OCI-LY3 (cell line): ENCODE measurements around the gene NRP2.
A peak's percentile ranks its signal among the peaks of the same experiment; 100 is the strongest.

Source experiments
- H2AFZ ChIP-seq: fragments of 200-600, 300-600 bp; shearing (Covaris generic); 2 replicates; pipeline ENCODE4 v1.6.0; 2014; ENCODE audit warnings: antibody characterized with exemption, low read depth, low read length
- H3K27ac ChIP-seq: fragments of 200-600, 300-600 bp; sonication (generic); 2 replicates; pipeline ENCODE4 v1.5.1; 2014; ENCODE audit warnings: mild to moderate bottlenecking, low read length, moderate library complexity, mixed read lengths
- H3K27me3 ChIP-seq: fragments of 200-600, 300-600 bp; sonication (generic); 2 replicates; pipeline ENCODE4 v1.6.1; 2014; ENCODE audit warnings: low read depth, low read length, mixed read lengths
- H3K36me3 ChIP-seq: fragments of 200-600, 300-600 bp; sonication (generic); replicated peaks from 2 replicates; pipeline ENCODE3; 2014; ENCODE audit warnings: low read depth, low read length, mixed read lengths
- H3K4me1 ChIP-seq: fragments of 300-600, 200-600 bp; sonication (generic); 2 replicates; pipeline ENCODE4 v1.6.1; 2014; ENCODE audit warnings: low read length, mixed read lengths
- H3K4me2 ChIP-seq: fragments of 200-600, 300-600 bp; sonication (generic); 2 replicates; pipeline ENCODE4 v1.6.1; 2014; ENCODE audit warnings: low read length, mixed read lengths
- H3K4me3 ChIP-seq: fragments of 300-600, 200-600 bp; sonication (generic); 2 replicates; pipeline ENCODE4 v1.5.1; 2014; ENCODE audit warnings: antibody characterized with exemption, mild to moderate bottlenecking, low read length, moderate library complexity
- H3K79me2 ChIP-seq: fragments of 300-600, 200-600 bp; shearing (Covaris generic); 2 replicates; pipeline ENCODE4 v1.6.1; 2014; ENCODE audit warnings: mild to moderate bottlenecking, low read length, mixed read lengths
- H3K9ac ChIP-seq: fragments of 300-600, 200-600 bp; shearing (Covaris generic); 2 replicates; pipeline ENCODE4 v1.6.0; 2014; ENCODE audit warnings: mild to moderate bottlenecking, low read length, moderate library complexity
- H3K9me3 ChIP-seq: fragments of 200-600, 300-600 bp; shearing (Covaris generic); 2 replicates; pipeline ENCODE4 v1.6.1; 2014; ENCODE audit warnings: low read length, mixed read lengths; ENCODE audit not compliant: insufficient read depth
- H4K20me1 ChIP-seq: fragments of 200-600, 300-600 bp; sonication (generic); 2 replicates; pipeline ENCODE4 v1.6.1; 2016; ENCODE audit warnings: low read length, mixed read lengths; ENCODE audit not compliant: insufficient read depth
- CTCF ChIP-seq: fragments of 200-600, 300-600 bp; sonication (generic); IDR thresholded peaks from 2 replicates; pipeline ENCODE4 v1.5.1; 2014; ENCODE audit warnings: antibody characterized with exemption, low read length, low read depth
- EZH2phosphoT487 ChIP-seq: fragments of 200-600 bp; shearing (Covaris generic); IDR thresholded peaks from 2 replicates; pipeline ENCODE4 v1.6.1; 2018; ENCODE audit warnings: antibody characterized with exemption, mixed run types, low read depth

NRP2 gene

GRCh38 chr2:205637320-205637602, 45.0 kb upstream of the NRP2 start:
- H4K20me1 ChIP-seq, result no peaks in the 10 kb centered on the region
- H3K27me3 ChIP-seq, result peaks cover 27% of the 10 kb centered on the region; the same call in 1 of the 2 replicates
- H2AFZ ChIP-seq, result no peak overlapping the region
- no peaks in the 10 kb centered on the region for H3K79me2 ChIP-seq
- TF ChIP-seq EZH2phosphoT487 (no peak), CTCF (no peak)
- peaks cover 3% of the 10 kb centered on the region for H3K36me3 ChIP-seq
- H3K9me3 ChIP-seq, result 0 out of 2 replicates have a peak, but pooled peaks cover 6% of the 10 kb centered on the region
- H3K4me3 ChIP-seq, result no peak overlapping the region
- H3K4me1 ChIP-seq, result peaks cover 11% of the 10 kb centered on the region
- no peak overlapping the region for H3K9ac ChIP-seq
- no peak overlapping the region for H3K27ac ChIP-seq
- H3K4me2 ChIP-seq, result no peak overlapping the region

GRCh38 chr2:205637779-205638503, 44.4 kb upstream of the NRP2 start:
- Histone ChIP-seq H3K4me2 (no peak overlapping the region), H3K36me3 (peaks cover 3% of the 10 kb centered on the region), H3K79me2 (no peaks in the 10 kb centered on the region), H3K4me1 (peaks cover 11% of the 10 kb centered on the region), H3K9me3 (0 out of 2 replicates have a peak, but pooled peaks cover 6% of the 10 kb centered on the region), H3K4me3 (no peak overlapping the region), H2AFZ (no peak overlapping the region), H4K20me1 (no peaks in the 10 kb centered on the region), H3K9ac (no peak overlapping the region), H3K27ac (no peak overlapping the region), H3K27me3 (peaks cover 33% of the 10 kb centered on the region)
- TF ChIP-seq EZH2phosphoT487, result no peak
- TF ChIP-seq CTCF, result no peak

GRCh38 chr2:205640716-205641115, 41.6 kb upstream of the NRP2 start:
- Histone ChIP-seq H3K27me3 (peaks cover 46% of the 10 kb centered on the region), H4K20me1 (no peaks in the 10 kb centered on the region), H2AFZ (no peak overlapping the region), H3K9me3 (0 out of 2 replicates have a peak, but pooled peaks cover 6% of the 10 kb centered on the region), H3K4me3 (no peak overlapping the region), H3K27ac (no peak overlapping the region), H3K4me1 (peaks cover 11% of the 10 kb centered on the region), H3K9ac (no peak overlapping the region), H3K4me2 (peak overlapping the region; percentile 23), H3K36me3 (peaks cover 3% of the 10 kb centered on the region), H3K79me2 (no peaks in the 10 kb centered on the region)
- TF ChIP-seq CTCF (no peak), EZH2phosphoT487 (no peak)

GRCh38 chr2:205642599-205643356, 39.5 kb upstream of the NRP2 start:
- no peak overlapping the region for H2AFZ ChIP-seq
- peaks cover 61% of the 10 kb centered on the region for H3K27me3 ChIP-seq
- peaks cover 21% of the 10 kb centered on the region for H3K4me1 ChIP-seq
- no peaks in the 10 kb centered on the region for H4K20me1 ChIP-seq
- no peak for TF ChIP-seq CTCF
- TF ChIP-seq EZH2phosphoT487, result no peak
- no peak overlapping the region for H3K27ac ChIP-seq
- peaks cover 3% of the 10 kb centered on the region for H3K36me3 ChIP-seq
- no peak overlapping the region for H3K9ac ChIP-seq
- no peak overlapping the region for H3K4me3 ChIP-seq
- H3K9me3 ChIP-seq, result 0 out of 2 replicates have a peak, but pooled peaks cover 6% of the 10 kb centered on the region
- H3K4me2 ChIP-seq, result no peak overlapping the region
- no peaks in the 10 kb centered on the region for H3K79me2 ChIP-seq
